NCI-H748 (cell line): Measurements from ENCODE around the gene HDGFL2.

Source experiments
- DNase-seq: peaks from one replicate; lab custom pipeline; 2025; ENCODE audit not compliant: unreplicated experiment; lab: John Stamatoyannopoulos, UW

The HDGFL2 gene

GRCh38 chr19:4464815-4465581 lies 7.1 kb upstream of the HDGFL2 start:
- no peak for DNase-seq

- DNase-seq, result no peak
Measured at GRCh38 chr19:4467835-4468234, 4.3 kb upstream of the HDGFL2 start.

GRCh38 chr19:4471403-4472173 lies 509 bp upstream of the HDGFL2 start:
- DNase-seq, result peak; percentile 100

- DNase-seq, result no peak
Measured at GRCh38 chr19:4473011-4473762, 1.1 kb downstream of the HDGFL2 start.

GRCh38 chr19:4473763-4474513 lies 1.8 kb downstream of the HDGFL2 start:
- DNase-seq, result no peak

- peak; percentile 81 for DNase-seq
Measured at GRCh38 chr19:4474514-4475022, 2.5 kb downstream of the HDGFL2 start.

GRCh38 chr19:4477034-4477801 lies 5.1 kb downstream of the HDGFL2 start:
- DNase-seq, result no peak

GRCh38 chr19:4482721-4483364 lies 10.7 kb downstream of the HDGFL2 start:
- no peak for DNase-seq

- DNase-seq, result no peak
Measured at GRCh38 chr19:4483385-4483784, 11.3 kb downstream of the HDGFL2 start.

GRCh38 chr19:4487572-4487971 lies 15.5 kb downstream of the HDGFL2 start:
- DNase-seq, result no peak

GRCh38 chr19:4488496-4488895 lies 16.4 kb downstream of the HDGFL2 start:
- no peak for DNase-seq

- no peak for DNase-seq
Measured at GRCh38 chr19:4491446-4491845, 19.3 kb downstream of the HDGFL2 start.

GRCh38 chr19:4492337-4493103 lies 20.4 kb downstream of the HDGFL2 start:
- no peak for DNase-seq

GRCh38 chr19:4493104-4493928 lies 21.2 kb downstream of the HDGFL2 start:
- DNase-seq, result no peak

- DNase-seq, result no peak
Measured at GRCh38 chr19:4493929-4494690, 22.0 kb downstream of the HDGFL2 start.

GRCh38 chr19:4494691-4495064 lies 22.6 kb downstream of the HDGFL2 start:
- no peak for DNase-seq

- DNase-seq, result no peak
Measured at GRCh38 chr19:4495471-4495870, 23.4 kb downstream of the HDGFL2 start.
